GM18873 (cell line): ENCODE data around the gene LRRC74A.

Experiments
- ATAC-seq: cut with Tn5 transposase; IDR thresholded peaks from one replicate; pipeline ENCODE4 v1.9.1; 2021; ENCODE audit warnings: mild to moderate bottlenecking, moderate library complexity, moderate number of reproducible peaks; ENCODE audit not compliant: unreplicated experiment, low FRiP score

Gene LRRC74A

GRCh38 chr14:76918256-76918781 is 92.1 kb downstream of the LRRC74A start:
- ATAC-seq = no peak

GRCh38 chr14:76918782-76919394 is 92.7 kb downstream of the LRRC74A start:
- no peak for ATAC-seq
